A673 (cell line): ENCODE data around the gene MAPK8IP1. TPM values are rescaled to one million over a fixed set of nuclear protein-coding genes. Genes with fewer than 3 reads are reported as not detected.

Experiments used
- BruUV-seq: library from RNA; stranded (reverse); fragments of 400-500 nt; replicated peaks from 2 replicates; lab custom pipeline; 2021; lab: Mats Ljungman, UMichigan
- CTCF ChIA-PET: fragments of 300-600 bp; sonication (Branson Sonifier 250); formaldehyde crosslinking; loops from one replicate; lab custom pipeline; 2022; ENCODE audit warnings: antibody characterized with exemption; lab: Charles Lee
- POLR2A ChIA-PET: fragments of 300-600 bp; sonication (Branson Sonifier 250); formaldehyde crosslinking; loops from one replicate; lab custom pipeline; 2022; ENCODE audit warnings: antibody characterized with exemption; ENCODE audit not compliant: low non-redundant PET; lab: Charles Lee
- DNase-seq: peaks from one replicate; pipeline ENCODE4 v3.0.0-alpha.2; 2015; ENCODE audit warnings: low spot score
- H3K27ac ChIP-seq: fragments of 200-600 bp; sonication (generic); 2 replicates; pipeline ENCODE4 v1.5.1; 2016; ENCODE audit warnings: mixed run types, low read depth, mild to moderate bottlenecking, mixed read lengths, antibody characterized with exemption, low read length; ENCODE audit not compliant: poor library complexity, severe bottlenecking
- H3K27me3 ChIP-seq: fragments of 200-600 bp; sonication (generic); replicated peaks from 2 replicates; pipeline ENCODE4 v1.6.1; 2017; ENCODE audit warnings: mixed run types, low read depth, mild to moderate bottlenecking, mixed read lengths, antibody characterized with exemption, low read length; ENCODE audit not compliant: insufficient read depth, poor library complexity
- H3K36me3 ChIP-seq: fragments of 200-600 bp; sonication (generic); 2 replicates; pipeline ENCODE4 v1.6.1; 2016; ENCODE audit warnings: mixed run types, mild to moderate bottlenecking, mixed read lengths, antibody characterized with exemption, low read length; ENCODE audit not compliant: insufficient read depth, poor library complexity, severe bottlenecking
- H3K4me1 ChIP-seq: fragments of 200-600 bp; sonication (generic); 2 replicates; pipeline ENCODE4 v1.6.1; 2017; ENCODE audit warnings: mixed run types, mild to moderate bottlenecking, mixed read lengths, antibody characterized with exemption, low read length; ENCODE audit not compliant: insufficient read depth, poor library complexity, severe bottlenecking
- H3K4me3 ChIP-seq: fragments of 200-600 bp; sonication (generic); 2 replicates; pipeline ENCODE4 v1.5.1; 2016; ENCODE audit warnings: low read depth, mixed run types, mild to moderate bottlenecking, mixed read lengths, low read length; ENCODE audit not compliant: poor library complexity, severe bottlenecking
- H3K9me3 ChIP-seq: fragments of 200-600 bp; sonication (generic); 2 replicates; pipeline ENCODE4 v1.6.1; 2016; ENCODE audit warnings: mixed run types, low read depth, mild to moderate bottlenecking, mixed read lengths, antibody characterized with exemption, low read length; ENCODE audit not compliant: poor library complexity, severe bottlenecking
- CTCF ChIP-seq: fragments of 300-800, 200-600 bp; sonication (generic); conservative IDR thresholded peaks from 2 replicates; pipeline ENCODE4 v1.5.1; 2017; ENCODE audit warnings: low read depth, mild to moderate bottlenecking, antibody characterized with exemption, low read length, moderate library complexity, mixed read lengths
- EZH2 ChIP-seq: fragments of 200-600 bp; sonication (generic); IDR thresholded peaks from 2 replicates; pipeline ENCODE4 v1.6.1; 2017; ENCODE audit warnings: borderline replicate concordance, low read depth, mild to moderate bottlenecking, mixed read lengths, antibody characterized with exemption, low read length; ENCODE audit not compliant: poor library complexity, severe bottlenecking
- intact Hi-C: fragments of 100-400 bp; cut with micrococcal nuclease; formaldehyde crosslinking; loops from one replicate; pipeline ENCODE4 v1.10.0; 2022; ENCODE audit not compliant: unreplicated experiment
- total RNA-seq: library from RNA; stranded (reverse); gene quantifications from 2 replicates; pipeline ENCODE4 v1.2.3, GENCODE V29; 2021

The MAPK8IP1 gene
- total RNA-seq, 1 experiment from 2014 or later: 46.0 TPM

DNA sequence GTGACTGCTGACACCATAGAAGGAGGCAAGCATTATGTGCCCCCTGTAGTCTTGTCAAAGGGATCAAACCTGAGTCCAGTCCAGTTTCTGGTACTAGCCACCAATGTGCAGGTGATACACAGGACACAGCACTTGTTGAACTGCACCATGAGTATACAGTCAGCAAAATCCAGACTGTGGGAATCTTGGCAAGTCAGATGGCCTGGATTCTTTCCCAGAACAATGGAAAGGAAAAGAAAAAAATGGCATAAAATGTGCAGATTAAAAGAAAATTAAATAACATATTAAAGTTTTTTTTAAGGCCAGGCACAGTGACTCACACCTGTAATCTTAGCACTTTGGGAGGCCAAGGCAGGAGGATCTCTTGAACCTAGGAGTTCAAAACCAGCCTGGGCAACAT, 21.4 kb upstream of the MAPK8IP1 start:
- Histone ChIP-seq H3K27ac (no peak overlapping the region), H3K36me3 (peaks cover 69% of the 10 kb centered on the region), H3K4me3 (no peak overlapping the region), H3K9me3 (no peaks in the 10 kb centered on the region), H3K4me1 (peaks cover 13% of the 10 kb centered on the region), H3K27me3 (no peaks in the 10 kb centered on the region)
- intact Hi-C loops: no loop called here
- CTCF ChIA-PET: interaction anchor here (2.0 kb wide), 1 partner anchor 9 kb away, joined by 11 read pairs; no protein-coding TSS in a partner anchor
- BruUV-seq: no TSS peak
- POLR2A ChIA-PET: no interaction called here
- no peak for TF ChIP-seq CTCF
- TF ChIP-seq EZH2: no peak
- DNase-seq: no peak

GRCh38 chr11:45869551-45869950, 15.9 kb upstream of the MAPK8IP1 start:
- Histone ChIP-seq H3K9me3 (no peaks in the 10 kb centered on the region), H3K27ac (no peak overlapping the region), H3K36me3 (peaks cover 63% of the 10 kb centered on the region), H3K27me3 (no peaks in the 10 kb centered on the region), H3K4me1 (peaks cover 21% of the 10 kb centered on the region), H3K4me3 (no peak overlapping the region)
- no TSS peak for BruUV-seq
- CTCF ChIA-PET: no interaction called here
- intact Hi-C loops: no loop called here
- no peak for DNase-seq
- POLR2A ChIA-PET: no interaction called here
- no peak for TF ChIP-seq CTCF
- no peak for TF ChIP-seq EZH2

GRCh38 chr11:45870706-45871105, 14.7 kb upstream of the MAPK8IP1 start:
- POLR2A ChIA-PET: interaction anchor here (0.7 kb wide), 1 partner anchor 13 kb away, joined by 3 read pairs; no protein-coding TSS in a partner anchor

More at GRCh38 chr11:45870706-45871105, 14.7 kb upstream of the MAPK8IP1 start:
- no peak overlapping the region for H3K4me3 ChIP-seq
- CTCF ChIA-PET: no interaction called here
- H3K36me3 ChIP-seq: peaks cover 56% of the 10 kb centered on the region
- no peaks in the 10 kb centered on the region for H3K27me3 ChIP-seq
- DNase-seq: no peak
- no peak overlapping the region for H3K27ac ChIP-seq
- no peak for TF ChIP-seq EZH2
- TF ChIP-seq CTCF: no peak
- no TSS peak for BruUV-seq
- H3K9me3 ChIP-seq: no peaks in the 10 kb centered on the region
- peaks cover 21% of the 10 kb centered on the region for H3K4me1 ChIP-seq
- intact Hi-C loops: loop anchor here (5.0 to 10.0 kb wide), 2 partner anchors 132 to 364 kb away; no protein-coding TSS in a partner anchor
